ENCODE results near the gene OGFRL1.

- TF ChIP-seq CTCF (conservative IDR thresholded peaks at IDR 0.05) = no peak
- TF ChIP-seq ZFX (IDR thresholded peaks at IDR 0.05) = no peak
Observed at GRCh38 chr6:71289802-71290175, 1.2 kb downstream of the OGFRL1 start.

Data from C4-2B (cell line).